ENCODE measurements around the gene ODC1. TPM values are rescaled to one million over a fixed set of nuclear protein-coding genes. Genes with fewer than 3 reads are reported as not detected.

Gene ODC1
- polyA plus RNA-seq, 1 donor (not counting 4 experiments of a cell fraction or from before 2014, with no cell fraction given), result 637 TPM

GRCh38 chr2:10438688-10439087 lies 9.4 kb downstream of the ODC1 start:
- no peak overlapping the region for H3K27ac ChIP-seq (ENCODE audit: control insufficient read depth, insufficient read depth, low read length)
- H3K4me1 ChIP-seq (ENCODE audit: control insufficient read depth, extremely low read depth, insufficient read depth, low read length), result no peaks in the 10 kb centered on the region
- H3K79me2 ChIP-seq (ENCODE audit: control insufficient read depth, insufficient read depth, low read length), result no peaks in the 10 kb centered on the region
- H2AFZ ChIP-seq (ENCODE audit: control insufficient read depth, low read length), result no peak overlapping the region
- no peaks in the 10 kb centered on the region for H3K27me3 ChIP-seq (ENCODE audit: control insufficient read depth, extremely low read depth, insufficient read depth, low read length)
- no peak overlapping the region for H3K9ac ChIP-seq (ENCODE audit: control insufficient read depth, extremely low read depth, insufficient read depth, low read length)
- no peak overlapping the region for H3K4me3 ChIP-seq (ENCODE audit: control insufficient read depth in 2 of 3, extremely low read depth in 1 of 3, insufficient read depth in 2 of 3, low read depth in 1 of 3, low read length in 3 of 3)
- peaks cover 26 to 47% of the 10 kb centered on the region in 2 experiments for H3K36me3 ChIP-seq (ENCODE audit: control insufficient read depth in 2 of 2, extremely low read depth in 1 of 2, insufficient read depth in 2 of 2, low read length in 2 of 2)
- H3K4me2 ChIP-seq (ENCODE audit: control insufficient read depth, extremely low read depth, insufficient read depth, low read depth, low read length), result no peak overlapping the region
- no peak for DNase-seq (ENCODE audit: low read depth, low spot score)
- dilution Hi-C loops (cut with MboI; ENCODE audit: extremely low pct_ligation_motif_present, low sequenced_read_pairs), result no loop called here
- TF ChIP-seq CTCF (optimal IDR thresholded peaks at IDR 0.05 in 1 of 3, IDR thresholded peaks at IDR 0.05 in 1 of 3, conservative IDR thresholded peaks at IDR 0.05 in 1 of 3; ENCODE audit: extremely low read depth in 1 of 3, insufficient read depth in 2 of 3, low read length in 3 of 3), result no peak
- no peak for TF ChIP-seq EZH2 (IDR thresholded peaks at IDR 0.05; ENCODE audit: low read length)
- H3K9me3 ChIP-seq (ENCODE audit: control insufficient read depth, low read depth, low read length), result no peaks in the 10 kb centered on the region
- H4K20me1 ChIP-seq (ENCODE audit: control insufficient read depth, extremely low read depth, insufficient read depth, low read length), result peaks cover 5% of the 10 kb centered on the region
- H3K9me1 ChIP-seq (ENCODE audit: control insufficient read depth, extremely low read depth, insufficient read depth, low read length), result no peaks in the 10 kb centered on the region
- FAIRE-seq, result peak; percentile 13

- Histone ChIP-seq H3K4me3 (ENCODE audit: control insufficient read depth in 2 of 3, extremely low read depth in 1 of 3, insufficient read depth in 2 of 3, low read depth in 1 of 3, low read length in 3 of 3) (no peak overlapping the region), H2AFZ (ENCODE audit: control insufficient read depth, low read length) (no peak overlapping the region), H3K4me2 (ENCODE audit: control insufficient read depth, extremely low read depth, insufficient read depth, low read depth, low read length) (no peak overlapping the region), H3K27me3 (ENCODE audit: control insufficient read depth, extremely low read depth, insufficient read depth, low read length) (no peaks in the 10 kb centered on the region), H3K79me2 (ENCODE audit: control insufficient read depth, insufficient read depth, low read length) (no peaks in the 10 kb centered on the region), H3K9me1 (ENCODE audit: control insufficient read depth, extremely low read depth, insufficient read depth, low read length) (no peaks in the 10 kb centered on the region), H4K20me1 (ENCODE audit: control insufficient read depth, extremely low read depth, insufficient read depth, low read length) (peaks cover 5% of the 10 kb centered on the region), H3K4me1 (ENCODE audit: control insufficient read depth, extremely low read depth, insufficient read depth, low read length) (no peaks in the 10 kb centered on the region), H3K9ac (ENCODE audit: control insufficient read depth, extremely low read depth, insufficient read depth, low read length) (no peak overlapping the region), H3K9me3 (ENCODE audit: control insufficient read depth, low read depth, low read length) (no peaks in the 10 kb centered on the region), H3K36me3 (ENCODE audit: control insufficient read depth in 2 of 2, extremely low read depth in 1 of 2, insufficient read depth in 2 of 2, low read length in 2 of 2) (peaks cover 20 to 38% of the 10 kb centered on the region in 2 experiments), H3K27ac (ENCODE audit: control insufficient read depth, insufficient read depth, low read length) (no peak overlapping the region)
- dilution Hi-C loops (cut with MboI; ENCODE audit: extremely low pct_ligation_motif_present, low sequenced_read_pairs), result no loop called here
- no peak for DNase-seq (ENCODE audit: low read depth, low spot score)
- no peak for FAIRE-seq
- TF ChIP-seq EZH2 (IDR thresholded peaks at IDR 0.05; ENCODE audit: low read length) (no peak), CTCF (optimal IDR thresholded peaks at IDR 0.05 in 1 of 3, IDR thresholded peaks at IDR 0.05 in 1 of 3, conservative IDR thresholded peaks at IDR 0.05 in 1 of 3; ENCODE audit: extremely low read depth in 1 of 3, insufficient read depth in 2 of 3, low read length in 3 of 3) (no peak)
Observed at GRCh38 chr2:10437806-10438205, 10.3 kb downstream of the ODC1 start.
